GM18867 (cell line): ENCODE measurements around the gene CD200R1L.
"Not testable (repeated sequence)": the region's sequence is repeated elsewhere in the genome, so short reads cannot be mapped to it uniquely, and the experiment has no call there.

Source experiments
- ATAC-seq: cut with Tn5 transposase; IDR thresholded peaks from one replicate; pipeline ENCODE4 v1.9.1; 2021; ENCODE audit warnings: mild to moderate bottlenecking, moderate library complexity; ENCODE audit not compliant: unreplicated experiment

Gene CD200R1L

GRCh38 chr3:112846764-112847163 is at the start of gene CD200R1L:
TSS of gene CD200R1L (minus strand) at chr3:112846864. CDS start at chr3:112829367, 17,497 bp downstream.
- ATAC-seq, result no peak

GRCh38 chr3:112894258-112894657 is 47.6 kb upstream of the CD200R1L start:
- ATAC-seq, result no peak

DNA sequence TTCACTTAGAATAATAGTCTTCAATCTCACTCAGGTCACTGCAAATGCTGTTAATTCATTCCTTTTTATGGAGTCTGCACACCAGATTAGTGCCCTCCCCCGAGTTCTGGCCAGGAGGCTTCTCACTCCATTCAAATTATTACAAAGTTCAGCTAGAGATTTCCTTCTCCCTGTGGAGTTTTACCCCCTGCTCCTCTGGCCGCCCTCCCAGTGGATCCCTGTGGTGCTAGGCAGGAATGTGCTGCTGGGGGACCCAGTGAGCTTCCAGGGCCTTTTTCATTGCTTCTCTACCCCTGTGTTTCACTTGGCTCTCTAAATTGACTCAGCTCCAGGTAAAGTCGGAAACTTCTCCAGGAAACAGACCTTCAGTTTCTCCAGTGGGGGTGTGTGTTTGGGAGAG is 42.7 kb upstream of the CD200R1L start:
- no peak for ATAC-seq

GRCh38 chr3:112888381-112889085 is 41.9 kb upstream of the CD200R1L start:
- no peak for ATAC-seq

DNA sequence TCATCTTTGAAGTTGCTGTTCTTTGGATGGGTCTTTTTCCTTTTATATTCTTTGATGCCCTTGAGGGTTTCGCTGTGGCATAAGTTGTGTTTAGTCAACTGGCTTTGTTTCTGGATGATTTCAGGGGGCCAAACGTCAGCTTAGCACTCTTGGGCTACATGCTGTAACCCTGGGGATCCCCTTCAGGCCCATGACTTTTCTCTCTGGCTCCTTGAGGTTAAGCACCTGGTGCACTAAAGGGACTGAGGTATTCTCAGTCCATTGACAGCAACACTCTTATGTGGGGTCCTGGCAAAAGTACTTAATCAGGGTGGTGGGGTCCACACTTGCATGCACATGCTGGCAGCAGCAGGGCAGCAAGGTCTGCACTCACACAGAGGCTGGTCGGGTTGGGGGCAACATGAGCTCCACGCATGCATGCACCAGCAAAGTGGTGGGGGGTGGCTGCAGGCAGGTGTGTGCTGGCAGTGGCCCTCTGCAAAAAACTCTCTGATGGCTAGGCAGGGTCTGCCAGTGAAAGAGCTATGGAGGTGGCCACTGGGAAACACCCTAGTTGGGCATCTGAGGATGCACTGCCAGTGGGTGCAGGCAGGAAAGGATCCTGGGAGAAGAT is 38.1 kb upstream of the CD200R1L start:
- no peak for ATAC-seq

- ATAC-seq, result peak; percentile 45
These were observed 35.2 kb upstream of the CD200R1L start for GRCh38 chr3:112881891-112882290.

DNA sequence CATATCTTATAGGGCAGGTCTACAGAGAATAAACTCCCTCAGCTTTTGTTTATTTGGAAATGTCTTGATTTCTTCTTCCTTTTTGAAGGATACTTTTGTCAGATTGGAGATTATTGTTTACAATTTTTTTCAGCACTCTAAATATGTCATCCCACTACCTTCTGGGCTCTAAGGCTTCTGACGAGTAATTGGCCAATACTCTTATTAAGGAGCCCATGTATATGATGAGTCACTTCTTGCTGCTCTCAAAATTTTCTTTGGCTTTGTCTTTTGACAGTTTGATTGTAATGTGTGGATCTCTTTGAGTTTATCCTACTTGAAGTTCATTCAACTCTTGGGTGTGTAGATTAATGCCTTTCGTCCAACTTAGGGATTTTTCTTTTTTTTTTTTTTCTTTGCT is 28.9 kb upstream of the CD200R1L start:
- ATAC-seq, result no peak

GRCh38 chr3:112874725-112875124 is 28.1 kb upstream of the CD200R1L start:
- peak; percentile 54 for ATAC-seq

DNA sequence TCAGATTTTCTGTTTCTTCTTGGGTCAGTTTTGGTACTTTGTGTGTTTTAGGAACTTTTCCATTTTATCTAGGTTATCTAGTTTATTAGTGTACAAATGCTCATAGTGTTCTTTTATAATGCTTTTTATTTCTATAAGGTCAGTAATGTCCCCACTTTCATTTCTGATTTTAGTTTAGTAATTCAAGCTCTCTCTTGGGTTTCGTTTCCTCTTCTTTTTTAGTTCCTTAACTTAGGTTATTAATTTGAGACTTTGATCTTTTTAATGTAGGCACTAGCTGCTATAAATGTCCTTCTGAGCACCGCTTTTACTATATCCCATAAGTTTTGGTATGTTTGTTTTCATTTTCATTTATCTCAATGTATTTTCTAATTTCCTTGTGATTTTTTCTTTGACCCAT is 27.0 kb upstream of the CD200R1L start:
- peak; percentile 78 for ATAC-seq

- ATAC-seq, result no peak
These were observed 25.1 kb upstream of the CD200R1L start for GRCh38 chr3:112871735-112872134.

DNA sequence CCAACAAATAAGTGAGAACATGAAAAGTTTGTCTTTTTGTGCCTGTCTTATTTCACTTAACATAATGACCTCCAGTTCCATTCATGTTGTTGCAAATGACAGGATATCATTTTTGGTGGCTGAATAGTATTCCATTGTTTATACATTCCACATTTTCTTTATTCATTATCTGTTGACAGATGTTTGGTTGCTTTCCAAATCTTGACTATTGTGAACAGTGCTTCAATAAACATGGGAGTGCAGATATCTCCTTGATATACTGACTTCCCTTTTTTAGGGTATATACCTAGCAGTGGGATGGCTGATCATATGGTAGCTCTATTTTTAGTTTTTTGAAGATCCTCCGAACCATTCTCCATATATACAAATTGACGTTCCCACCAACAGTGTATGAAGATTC is 19.1 kb upstream of the CD200R1L start:
- no peak for ATAC-seq

- ATAC-seq, result no peak
These were observed 14.2 kb upstream of the CD200R1L start for GRCh38 chr3:112860898-112861297.

DNA sequence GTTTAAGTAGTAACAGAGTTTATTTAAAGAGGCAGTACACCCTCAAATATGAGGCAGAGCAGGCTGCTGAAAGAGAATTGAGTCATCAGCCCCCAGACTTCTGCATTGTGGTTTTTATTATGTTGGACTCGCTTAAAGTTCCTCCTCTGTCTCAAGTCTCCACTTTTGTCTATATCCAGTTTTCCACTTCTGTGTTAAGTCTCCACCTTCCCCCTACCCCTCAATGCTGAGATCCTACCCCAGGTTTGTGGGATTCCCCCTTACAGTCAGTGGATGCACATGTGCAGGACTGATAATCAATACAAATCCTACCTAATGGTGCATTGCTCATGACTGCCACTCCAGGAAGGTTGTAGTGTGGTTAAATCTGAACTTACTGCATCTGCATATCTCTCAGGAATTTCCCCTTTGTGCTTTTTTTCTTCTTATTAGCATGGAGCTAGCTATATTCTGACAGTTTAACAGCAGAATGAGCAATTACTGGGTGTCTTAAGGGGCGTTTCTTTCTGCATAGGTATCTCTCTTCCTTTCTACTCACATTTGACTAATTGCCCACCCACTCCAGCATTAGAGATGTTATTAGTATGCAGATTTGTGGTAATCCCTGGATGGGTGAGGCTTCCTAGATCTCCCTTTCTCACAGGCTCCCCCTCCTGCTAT is 11.9 kb upstream of the CD200R1L start:
- ATAC-seq, result no peak

GRCh38 chr3:112857526-112857925 is 10.9 kb upstream of the CD200R1L start:
- no peak for ATAC-seq

DNA sequence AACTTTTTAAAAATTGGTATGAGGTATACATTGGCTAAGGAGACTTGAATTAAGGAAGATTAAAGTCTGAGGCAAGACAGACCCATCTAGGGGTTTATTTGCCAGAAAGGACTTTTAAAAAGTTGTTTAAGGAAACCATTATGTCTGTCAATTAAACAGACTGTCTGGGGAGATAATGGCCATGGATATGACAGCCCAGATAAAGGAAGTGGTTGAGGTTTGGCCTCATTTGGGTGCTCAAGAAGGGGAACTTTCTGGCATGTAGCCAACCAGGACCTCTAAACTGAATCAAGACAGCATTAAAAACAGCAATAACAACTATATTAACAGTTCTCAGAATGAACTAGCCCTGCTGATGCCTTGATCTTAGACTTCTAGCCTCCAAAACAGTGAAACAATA is 9.9 kb upstream of the CD200R1L start:
- no peak for ATAC-seq

DNA sequence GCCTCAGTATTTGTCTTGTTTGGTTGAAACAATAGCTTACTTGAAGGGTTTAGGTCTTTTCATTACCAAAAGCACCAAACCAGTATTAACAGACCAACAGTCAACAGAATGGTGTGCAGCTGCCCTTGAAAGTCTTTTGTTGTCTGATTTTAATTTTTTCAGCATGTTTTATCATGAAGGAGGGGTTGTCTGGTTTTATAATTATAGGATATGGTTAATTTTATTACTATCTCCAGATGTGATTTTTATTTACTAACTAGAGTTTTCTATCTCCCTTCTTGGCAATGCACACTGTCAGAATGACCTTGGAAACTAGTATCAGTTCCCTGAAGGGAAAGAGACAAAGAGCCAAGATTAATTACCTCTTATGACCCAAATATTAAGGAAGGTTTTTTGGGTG is 9.2 kb upstream of the CD200R1L start:
- ATAC-seq, result no peak

- ATAC-seq, result not testable (repeated sequence)
These were observed 8.4 kb upstream of the CD200R1L start for GRCh38 chr3:112855074-112855473.

GRCh38 chr3:112848196-112848595 is 1.5 kb upstream of the CD200R1L start:
- ATAC-seq, result no peak

- ATAC-seq, result peak; percentile 89
These were observed 1.0 kb upstream of the CD200R1L start for GRCh38 chr3:112847692-112848091.

GRCh38 chr3:112845772-112846171 is 892 bp downstream of the CD200R1L start:
- no peak for ATAC-seq

DNA sequence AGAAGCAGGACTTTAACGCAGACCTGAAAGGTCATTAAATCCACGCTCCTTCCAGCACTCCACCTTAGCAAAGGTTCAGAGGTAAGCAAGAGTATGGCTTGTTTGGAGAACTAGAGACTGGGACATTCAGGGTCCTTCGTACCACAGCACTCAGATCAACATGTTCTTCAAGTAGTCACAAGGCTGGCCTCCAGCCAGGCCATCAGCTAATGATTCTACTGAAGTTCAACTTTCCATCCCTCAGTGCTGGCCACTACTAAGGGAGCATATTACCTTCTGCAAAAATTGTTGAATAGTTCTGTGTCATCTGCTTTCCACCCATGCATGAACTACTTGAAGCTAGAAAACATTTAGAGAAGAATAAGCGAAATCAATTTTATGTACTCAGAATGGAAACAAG is 17.6 kb downstream of the CD200R1L start:
- no peak for ATAC-seq
